Skeletal muscle satellite cell (primary cell): Measurements from ENCODE around the gene FBXO27.

Source experiments
- H3K27me3 ChIP-seq: 2 replicates; pipeline ENCODE4 v1.7.0; 2013; ENCODE audit warnings: low read length; ENCODE audit not compliant: control insufficient read depth, insufficient read depth
- H3K36me3 ChIP-seq: 2 replicates; pipeline ENCODE4 v1.7.0; 2013; ENCODE audit warnings: mild to moderate bottlenecking, control low read depth, low read length; ENCODE audit not compliant: insufficient read depth
- H3K4me1 ChIP-seq: 2 replicates; pipeline ENCODE4 v1.7.0; 2013; ENCODE audit warnings: low read length; ENCODE audit not compliant: control insufficient read depth, insufficient read depth
- H3K4me2 ChIP-seq: 2 replicates; pipeline ENCODE4 v1.7.0; 2013; ENCODE audit warnings: mild to moderate bottlenecking, low read length
- H3K4me3 ChIP-seq: 2 replicates; pipeline ENCODE4 v1.7.0; 2013; ENCODE audit warnings: low read length
- H3K9ac ChIP-seq: 2 replicates; pipeline ENCODE4 v1.7.0; 2013; ENCODE audit warnings: mild to moderate bottlenecking, low read depth, low read length, moderate library complexity
- H3K9me3 ChIP-seq: replicated peaks from 2 replicates; pipeline ENCODE4 v1.7.0; 2013; ENCODE audit warnings: mild to moderate bottlenecking, control low read depth, low read length

Gene FBXO27

DNA sequence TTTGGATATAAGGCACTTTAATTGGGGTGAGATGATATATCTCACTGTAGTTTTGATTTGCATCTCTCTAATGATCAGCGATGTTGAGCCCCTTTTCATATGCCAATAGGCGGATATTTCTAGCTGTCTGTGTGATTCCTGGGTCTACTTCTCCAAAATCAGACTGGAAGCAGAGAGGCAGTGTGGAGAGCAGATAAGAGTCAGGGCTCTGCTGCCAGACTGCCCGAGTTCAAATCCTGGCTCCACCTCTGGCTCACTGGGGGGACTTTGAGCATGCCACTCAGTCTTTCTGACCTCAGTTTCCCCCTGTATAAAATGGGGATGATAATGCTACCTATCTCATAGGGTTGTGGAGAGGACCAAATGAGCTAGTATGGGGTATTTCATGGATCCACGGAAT, 27.8 kb upstream of the FBXO27 start:
- no peaks in the 10 kb centered on the region for H3K36me3 ChIP-seq
- H3K4me3 ChIP-seq: no peak overlapping the region
- H3K4me2 ChIP-seq: no peak overlapping the region
- H3K9me3 ChIP-seq: no peaks in the 10 kb centered on the region
- H3K4me1 ChIP-seq: no peaks in the 10 kb centered on the region
- H3K9ac ChIP-seq: no peak overlapping the region
- H3K27me3 ChIP-seq: peaks cover 11% of the 10 kb centered on the region

DNA sequence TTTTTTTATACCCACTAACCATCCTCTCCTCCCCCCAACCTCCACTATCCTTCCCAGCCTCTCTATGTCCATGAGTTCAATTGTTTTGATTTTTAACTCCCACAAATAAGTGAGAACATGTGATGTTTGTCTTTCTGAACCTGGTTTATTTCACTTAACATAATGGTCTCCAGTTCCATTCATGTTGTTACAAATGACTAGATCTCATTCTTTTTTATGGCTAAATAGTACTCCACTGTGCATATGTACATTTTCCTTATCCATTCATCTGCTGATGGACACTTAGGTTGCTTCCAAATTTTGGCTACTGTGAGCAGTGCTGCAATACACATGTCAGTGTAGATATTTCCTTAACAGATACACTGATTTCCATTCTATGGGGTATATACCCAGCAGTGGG, 27.0 kb upstream of the FBXO27 start:
- Histone ChIP-seq H3K4me1 (no peaks in the 10 kb centered on the region), H3K9me3 (no peaks in the 10 kb centered on the region), H3K9ac (no peak overlapping the region), H3K4me2 (no peak overlapping the region), H3K4me3 (no peak overlapping the region), H3K27me3 (peaks cover 11% of the 10 kb centered on the region), H3K36me3 (no peaks in the 10 kb centered on the region)

GRCh38 chr19:39057615-39058014, 25.3 kb upstream of the FBXO27 start:
- no peaks in the 10 kb centered on the region for H3K4me1 ChIP-seq
- no peaks in the 10 kb centered on the region for H3K36me3 ChIP-seq
- no peaks in the 10 kb centered on the region for H3K9me3 ChIP-seq
- no peak overlapping the region for H3K4me2 ChIP-seq
- no peak overlapping the region for H3K9ac ChIP-seq
- peaks cover 11% of the 10 kb centered on the region for H3K27me3 ChIP-seq
- H3K4me3 ChIP-seq: no peak overlapping the region

GRCh38 chr19:39054091-39054470, 21.7 kb upstream of the FBXO27 start:
- H3K4me3 ChIP-seq: no peak overlapping the region
- H3K36me3 ChIP-seq: no peaks in the 10 kb centered on the region
- no peak overlapping the region for H3K4me2 ChIP-seq
- peaks cover 9% of the 10 kb centered on the region for H3K27me3 ChIP-seq
- no peaks in the 10 kb centered on the region for H3K9me3 ChIP-seq
- H3K9ac ChIP-seq: no peak overlapping the region
- no peaks in the 10 kb centered on the region for H3K4me1 ChIP-seq

GRCh38 chr19:39053276-39054090, 21.1 kb upstream of the FBXO27 start:
- Histone ChIP-seq H3K4me1 (no peaks in the 10 kb centered on the region), H3K9ac (no peak overlapping the region), H3K9me3 (no peaks in the 10 kb centered on the region), H3K36me3 (no peaks in the 10 kb centered on the region), H3K27me3 (peaks cover 9% of the 10 kb centered on the region), H3K4me2 (no peak overlapping the region), H3K4me3 (no peak overlapping the region)

DNA sequence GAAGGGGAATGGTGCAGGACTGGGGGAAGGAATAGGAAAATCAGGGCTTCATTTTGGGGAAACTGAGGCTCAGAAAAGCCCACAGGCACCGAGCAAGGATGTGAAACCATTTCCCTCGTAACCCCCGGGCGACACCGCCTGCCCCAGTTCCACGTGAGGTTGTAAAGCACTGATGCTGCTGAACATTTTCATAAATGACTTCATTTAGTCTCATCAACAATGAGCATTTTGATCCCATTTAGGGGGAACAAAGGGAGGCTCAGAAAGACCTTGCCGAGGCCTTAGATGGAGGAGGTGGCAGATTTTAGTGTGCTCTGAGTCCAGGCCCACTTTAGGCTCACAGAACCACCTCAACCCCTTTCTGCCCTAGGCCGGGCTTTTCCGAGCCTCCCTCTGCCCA, 20.5 kb upstream of the FBXO27 start:
- no peak overlapping the region for H3K4me3 ChIP-seq
- H3K4me1 ChIP-seq: no peaks in the 10 kb centered on the region
- no peaks in the 10 kb centered on the region for H3K36me3 ChIP-seq
- no peaks in the 10 kb centered on the region for H3K9me3 ChIP-seq
- peaks cover 10% of the 10 kb centered on the region for H3K27me3 ChIP-seq
- H3K9ac ChIP-seq: no peak overlapping the region
- no peak overlapping the region for H3K4me2 ChIP-seq

DNA sequence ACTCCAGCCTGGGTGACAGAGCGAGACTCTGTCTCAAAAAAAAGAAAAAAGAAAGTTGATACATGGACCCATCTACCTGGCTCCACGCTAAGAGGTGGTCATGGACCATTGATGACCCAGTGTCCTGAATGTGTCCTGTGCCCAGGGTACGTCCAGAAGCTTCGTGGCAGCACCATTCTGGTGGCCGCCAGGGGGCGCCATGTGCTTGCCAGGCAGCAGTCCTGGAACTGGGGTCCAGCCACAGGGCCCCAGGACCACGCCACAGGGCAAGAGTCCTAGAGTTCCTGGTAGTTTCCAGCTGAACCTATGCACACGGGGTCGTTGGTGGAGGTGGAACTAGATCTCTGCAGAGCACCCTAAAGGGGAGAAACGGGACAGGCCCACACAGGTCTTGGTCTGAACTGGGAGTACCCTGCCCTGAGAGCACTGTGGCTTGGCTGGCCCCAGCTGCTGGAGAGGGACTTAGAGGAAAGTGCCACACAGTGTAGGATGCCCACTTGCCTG, 19.9 kb upstream of the FBXO27 start:
- Histone ChIP-seq H3K4me1 (no peaks in the 10 kb centered on the region), H3K4me2 (no peak overlapping the region), H3K27me3 (peaks cover 10% of the 10 kb centered on the region), H3K9ac (no peak overlapping the region), H3K4me3 (no peak overlapping the region), H3K9me3 (no peaks in the 10 kb centered on the region), H3K36me3 (no peaks in the 10 kb centered on the region)

- Histone ChIP-seq H3K9me3 (no peaks in the 10 kb centered on the region), H3K27me3 (peaks cover 8% of the 10 kb centered on the region), H3K4me3 (no peak overlapping the region), H3K4me2 (no peak overlapping the region), H3K36me3 (no peaks in the 10 kb centered on the region), H3K9ac (no peak overlapping the region), H3K4me1 (no peaks in the 10 kb centered on the region)
Observed at GRCh38 chr19:39047073-39047472, 14.7 kb upstream of the FBXO27 start.

- Histone ChIP-seq H3K4me1 (no peaks in the 10 kb centered on the region), H3K4me2 (no peak overlapping the region), H3K27me3 (peaks cover 7% of the 10 kb centered on the region), H3K9me3 (no peaks in the 10 kb centered on the region), H3K9ac (no peak overlapping the region), H3K36me3 (no peaks in the 10 kb centered on the region), H3K4me3 (no peak overlapping the region)
Observed at GRCh38 chr19:39046037-39046821, 13.9 kb upstream of the FBXO27 start.

GRCh38 chr19:39045506-39045905, 13.2 kb upstream of the FBXO27 start:
- H3K9ac ChIP-seq: no peak overlapping the region
- H3K36me3 ChIP-seq: no peaks in the 10 kb centered on the region
- no peak overlapping the region for H3K4me2 ChIP-seq
- H3K4me3 ChIP-seq: no peak overlapping the region
- H3K9me3 ChIP-seq: no peaks in the 10 kb centered on the region
- H3K4me1 ChIP-seq: no peaks in the 10 kb centered on the region
- H3K27me3 ChIP-seq: peaks cover 6% of the 10 kb centered on the region

DNA sequence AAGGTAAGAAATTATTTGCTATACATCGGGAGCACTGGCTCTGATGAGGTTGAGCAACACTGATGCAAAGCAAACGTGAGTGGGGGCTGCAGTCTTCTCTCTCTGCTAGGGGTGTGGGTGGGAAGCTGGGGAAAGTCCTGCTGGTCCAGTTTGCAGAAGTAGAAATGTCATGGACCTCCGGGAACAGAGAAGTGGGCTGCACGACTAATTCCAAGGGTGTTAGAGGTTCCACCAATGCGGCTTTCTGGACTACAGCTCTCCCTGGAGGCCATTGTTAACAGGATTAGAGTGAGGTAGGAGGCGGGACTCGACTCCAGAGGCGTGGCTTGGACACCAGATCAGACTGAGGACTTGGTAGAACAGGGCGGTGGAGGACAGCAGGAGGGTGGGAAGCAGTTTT, 5.7 kb upstream of the FBXO27 start:
- Histone ChIP-seq H3K9ac (no peak overlapping the region), H3K4me1 (peaks cover 5% of the 10 kb centered on the region), H3K27me3 (peaks cover 22% of the 10 kb centered on the region), H3K9me3 (no peaks in the 10 kb centered on the region), H3K4me2 (no peak overlapping the region), H3K36me3 (no peaks in the 10 kb centered on the region), H3K4me3 (no peak overlapping the region)
